Measurements from ENCODE around the gene CHRDL2.

CHRDL2 gene

DNA sequence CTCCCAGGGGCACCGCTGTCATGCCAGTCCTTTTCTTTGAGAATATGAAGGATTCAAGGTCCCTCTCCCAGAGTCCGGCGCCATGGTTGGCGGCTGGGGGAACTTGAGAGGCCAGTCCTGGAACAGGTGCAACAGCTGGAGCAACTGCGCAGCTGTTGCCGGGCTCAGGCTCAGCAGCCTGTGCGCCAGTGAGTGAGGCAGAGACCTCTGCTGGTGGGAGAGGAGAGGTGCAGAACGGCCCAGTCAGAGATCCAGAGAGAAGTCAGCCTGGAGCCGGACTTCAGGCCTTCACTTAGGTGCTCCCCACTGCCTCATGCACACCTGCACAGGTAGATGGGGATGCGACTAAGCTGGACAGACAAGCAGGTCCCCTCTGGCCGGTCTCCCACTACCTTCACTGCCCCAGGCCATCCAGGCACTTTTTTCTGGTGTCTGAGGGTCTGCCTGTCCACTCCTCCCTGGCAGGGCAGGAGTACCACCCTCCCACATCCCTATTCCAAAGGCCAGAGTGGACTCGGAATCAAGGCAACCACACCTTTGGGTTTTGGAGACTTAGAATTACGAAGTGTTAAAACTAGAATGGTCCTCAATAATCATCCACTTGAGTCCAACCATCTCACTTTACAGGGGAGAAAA lies 4.6 kb downstream of the CHRDL2 start:
- ChIA-PET CTCF (interaction anchor here (0.6 to 3.8 kb wide), 10 partner anchors 12 to 117 kb away, joined by 3 to 30 read pairs (median 6); no protein-coding TSS in a partner anchor), POLR2A (no interaction called here)

DNA sequence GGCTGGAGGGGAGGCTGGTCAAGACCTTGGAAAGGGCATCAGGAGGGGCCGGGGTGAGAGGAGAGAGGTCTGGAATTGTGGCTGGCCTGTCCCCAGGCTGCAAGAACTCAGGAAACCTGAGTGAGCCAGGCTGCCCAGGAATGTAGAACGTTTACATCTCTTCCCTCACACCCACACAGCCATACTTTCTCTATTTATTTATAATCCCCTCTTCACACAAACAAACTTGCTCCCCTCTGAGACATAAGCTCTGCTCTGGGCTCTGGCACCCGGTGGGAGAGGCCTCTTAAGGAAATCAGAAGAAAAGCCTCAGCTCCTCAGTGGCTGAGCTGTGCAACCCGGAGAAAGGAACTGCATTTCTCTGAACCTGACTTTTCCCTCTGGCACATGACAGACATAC lies 5.5 kb downstream of the CHRDL2 start:
- CTCF ChIA-PET, result interaction anchor here (0.6 to 3.8 kb wide), 9 partner anchors 12 to 55 kb away, joined by 3 to 30 read pairs (median 7); no protein-coding TSS in a partner anchor
- no peak for DNase-seq (ENCODE audit: extremely low spot score)
- TF ChIP-seq LEF1 (IDR thresholded peaks at IDR 0.05; ENCODE audit: borderline replicate concordance), result no peak
- TF ChIP-seq TARDBP (IDR thresholded peaks at IDR 0.05), result no peak
- TF ChIP-seq FOXM1 (IDR thresholded peaks at IDR 0.05; ENCODE audit: borderline replicate concordance), result no peak
- no peak for TF ChIP-seq CTBP1 (IDR thresholded peaks at IDR 0.05; ENCODE audit: borderline replicate concordance)
- no peak for TF ChIP-seq HDGF (IDR thresholded peaks at IDR 0.05; ENCODE audit: borderline replicate concordance)
- TF ChIP-seq SP1 (IDR thresholded peaks at IDR 0.05), result no peak
- TF ChIP-seq, protein P1, sequence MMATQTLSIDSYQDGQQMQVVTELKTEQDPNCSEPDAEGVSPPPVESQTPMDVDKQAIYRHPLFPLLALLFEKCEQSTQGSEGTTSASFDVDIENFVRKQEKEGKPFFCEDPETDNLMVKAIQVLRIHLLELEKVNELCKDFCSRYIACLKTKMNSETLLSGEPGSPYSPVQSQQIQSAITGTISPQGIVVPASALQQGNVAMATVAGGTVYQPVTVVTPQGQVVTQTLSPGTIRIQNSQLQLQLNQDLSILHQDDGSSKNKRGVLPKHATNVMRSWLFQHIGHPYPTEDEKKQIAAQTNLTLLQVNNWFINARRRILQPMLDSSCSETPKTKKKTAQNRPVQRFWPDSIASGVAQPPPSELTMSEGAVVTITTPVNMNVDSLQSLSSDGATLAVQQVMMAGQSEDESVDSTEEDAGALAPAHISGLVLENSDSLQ (IDR thresholded peaks at IDR 0.05), result no peak
- no peak for TF ChIP-seq NFRKB (IDR thresholded peaks at IDR 0.05)
- TF ChIP-seq BHLHE40 (IDR thresholded peaks at IDR 0.05; ENCODE audit: borderline replicate concordance), result no peak
- TF ChIP-seq SUZ12 (IDR thresholded peaks at IDR 0.05), result no peak
- POLR2A ChIA-PET, result no interaction called here

More for the DNA sequence above, 4.6 kb downstream of the CHRDL2 start:
- TF ChIP-seq SUZ12 (IDR thresholded peaks at IDR 0.05), result no peak
- no peak for TF ChIP-seq FOXM1 (IDR thresholded peaks at IDR 0.05; ENCODE audit: borderline replicate concordance)
- no peak for TF ChIP-seq FOXA1 (IDR thresholded peaks at IDR 0.05)
- TF ChIP-seq ZNF384 (IDR thresholded peaks at IDR 0.05), result no peak
- DNase-seq (ENCODE audit: extremely low spot score), result peak; percentile 86

DNA sequence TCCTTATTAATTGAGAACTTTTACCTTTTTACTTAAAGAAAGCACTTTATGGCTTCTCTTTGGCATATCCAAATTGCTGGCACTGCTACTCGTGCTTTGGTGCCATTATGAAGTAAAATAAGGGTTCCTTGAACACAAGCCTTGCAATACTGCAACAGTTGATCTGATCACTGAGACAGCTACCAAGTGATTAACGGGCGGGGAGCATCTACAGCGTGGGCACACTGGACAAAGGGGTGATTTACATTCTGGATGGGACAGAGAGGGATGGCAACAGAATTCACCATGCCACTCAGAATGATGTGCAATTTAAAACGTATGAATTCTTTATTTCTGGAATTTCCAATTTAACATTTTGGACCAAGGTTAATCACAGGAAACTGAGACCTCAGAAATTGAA lies 7.7 kb downstream of the CHRDL2 start:
- TF ChIP-seq CTBP1 (IDR thresholded peaks at IDR 0.05; ENCODE audit: borderline replicate concordance) (no peak), FOXA1 (IDR thresholded peaks at IDR 0.05) (no peak), ZNF384 (IDR thresholded peaks at IDR 0.05) (no peak), NFRKB (IDR thresholded peaks at IDR 0.05) (no peak), SP1 (IDR thresholded peaks at IDR 0.05) (no peak), BHLHE40 (IDR thresholded peaks at IDR 0.05; ENCODE audit: borderline replicate concordance) (no peak), SUZ12 (IDR thresholded peaks at IDR 0.05) (no peak), L3MBTL2 (conservative IDR thresholded peaks at IDR 0.05) (no peak), LEF1 (IDR thresholded peaks at IDR 0.05; ENCODE audit: borderline replicate concordance) (no peak), HDGF (IDR thresholded peaks at IDR 0.05; ENCODE audit: borderline replicate concordance) (no peak), ARNT (IDR thresholded peaks at IDR 0.05) (no peak), FOXK2 (IDR thresholded peaks at IDR 0.05) (no peak), TARDBP (IDR thresholded peaks at IDR 0.05) (no peak), ELF4 (IDR thresholded peaks at IDR 0.05) (no peak), FOXM1 (IDR thresholded peaks at IDR 0.05; ENCODE audit: borderline replicate concordance) (no peak)
- TF ChIP-seq, protein P1 (IDR thresholded peaks at IDR 0.05), result no peak
- CTCF ChIA-PET, result interaction anchor here (1.1 kb wide), 1 partner anchor 11 kb away, joined by 3 read pairs; no protein-coding TSS in a partner anchor
- POLR2A ChIA-PET, result no interaction called here
- no peak for DNase-seq (ENCODE audit: extremely low spot score)

DNA sequence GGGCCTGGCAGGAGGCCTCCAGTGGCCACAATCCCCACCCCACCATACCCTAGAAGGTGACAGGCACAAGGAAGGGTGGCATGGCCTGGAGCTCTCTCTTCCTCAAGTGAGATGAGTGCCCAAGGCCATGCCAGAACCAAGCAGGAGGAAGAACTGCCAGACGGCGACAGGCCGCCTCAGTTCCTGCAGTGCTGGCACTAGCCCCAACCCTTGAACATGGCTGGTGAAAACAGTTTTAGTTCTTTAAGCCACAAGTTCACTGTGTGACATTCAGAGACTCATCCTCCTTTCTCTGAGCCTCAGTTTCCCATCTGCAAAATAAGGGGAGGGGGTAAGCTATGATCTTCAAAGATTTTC lies 9.8 kb downstream of the CHRDL2 start:
- no peak for DNase-seq (ENCODE audit: extremely low spot score)
- CTCF ChIA-PET, result interaction anchor here (0.6 to 1.6 kb wide), 2 partner anchors 20 to 549 kb away, joined by 3 read pairs; no protein-coding TSS in a partner anchor
- TF ChIP-seq HDGF (IDR thresholded peaks at IDR 0.05; ENCODE audit: borderline replicate concordance), result no peak
- TF ChIP-seq, protein P1 (IDR thresholded peaks at IDR 0.05), result no peak
- TF ChIP-seq LEF1 (IDR thresholded peaks at IDR 0.05; ENCODE audit: borderline replicate concordance), result no peak
- TF ChIP-seq SUZ12 (IDR thresholded peaks at IDR 0.05), result no peak
- TF ChIP-seq TARDBP (IDR thresholded peaks at IDR 0.05), result no peak
- TF ChIP-seq FOXA1 (IDR thresholded peaks at IDR 0.05), result no peak
- TF ChIP-seq SP1 (IDR thresholded peaks at IDR 0.05), result no peak
- TF ChIP-seq ARNT (IDR thresholded peaks at IDR 0.05), result no peak
- no peak for TF ChIP-seq ZNF384 (IDR thresholded peaks at IDR 0.05)
- POLR2A ChIA-PET, result no interaction called here

DNA sequence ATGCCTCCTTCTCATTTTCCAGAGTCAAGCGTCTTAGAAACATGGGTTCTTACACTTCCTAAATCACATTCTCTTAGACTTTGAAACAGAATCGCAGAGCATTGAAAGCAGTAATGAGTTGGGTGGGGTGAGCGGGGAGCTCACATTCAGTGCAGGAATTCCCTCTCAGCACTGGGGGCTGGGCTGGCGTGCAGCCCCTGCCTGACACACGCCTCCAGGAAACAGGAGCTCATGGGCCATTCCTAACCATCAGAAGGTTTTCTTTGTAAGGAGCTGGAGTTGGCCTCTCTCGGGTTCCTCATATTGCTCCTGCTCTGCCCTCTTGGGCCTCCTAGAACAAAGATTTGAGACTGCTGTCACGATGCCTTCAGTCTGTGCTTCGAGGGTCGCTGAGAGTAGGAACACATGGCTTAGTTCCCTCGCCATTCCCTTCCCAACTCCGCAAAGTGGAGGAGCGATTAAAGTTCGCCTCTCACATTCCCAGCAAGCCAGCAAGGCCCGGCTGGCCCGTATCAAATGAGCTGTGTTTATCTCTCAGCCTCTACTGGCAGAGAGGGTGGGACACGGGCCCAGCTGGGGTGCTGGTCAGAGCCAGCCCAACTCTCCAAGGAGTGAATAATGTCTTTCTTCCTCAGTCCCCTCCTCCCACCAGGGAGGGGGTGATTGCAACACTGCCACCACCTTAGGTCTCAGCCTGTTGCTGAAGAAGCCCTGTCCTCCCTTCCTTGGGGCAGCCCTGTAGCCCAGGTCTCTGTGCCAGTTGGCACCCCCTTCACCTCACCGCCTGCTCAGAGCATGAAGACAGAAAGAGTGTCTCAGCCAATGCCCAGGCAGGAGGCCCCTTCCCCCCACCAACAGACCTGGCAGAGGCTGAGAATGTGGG lies 10.4 kb downstream of the CHRDL2 start:
- ChIA-PET CTCF (interaction anchor here (0.6 to 1.6 kb wide), 4 partner anchors 18 to 550 kb away, joined by 3 to 9 read pairs (median 4); no protein-coding TSS in a partner anchor), POLR2A (interaction anchor here (1.4 kb wide), 1 partner anchor 29 kb away, joined by 3 read pairs; no protein-coding TSS in a partner anchor)
- DNase-seq (ENCODE audit: extremely low spot score), result no peak
- TF ChIP-seq LEF1 (IDR thresholded peaks at IDR 0.05; ENCODE audit: borderline replicate concordance) (no peak), L3MBTL2 (conservative IDR thresholded peaks at IDR 0.05) (no peak), ZNF384 (IDR thresholded peaks at IDR 0.05) (no peak), FOXA1 (IDR thresholded peaks at IDR 0.05) (no peak), CTBP1 (IDR thresholded peaks at IDR 0.05; ENCODE audit: borderline replicate concordance) (no peak)

DNA sequence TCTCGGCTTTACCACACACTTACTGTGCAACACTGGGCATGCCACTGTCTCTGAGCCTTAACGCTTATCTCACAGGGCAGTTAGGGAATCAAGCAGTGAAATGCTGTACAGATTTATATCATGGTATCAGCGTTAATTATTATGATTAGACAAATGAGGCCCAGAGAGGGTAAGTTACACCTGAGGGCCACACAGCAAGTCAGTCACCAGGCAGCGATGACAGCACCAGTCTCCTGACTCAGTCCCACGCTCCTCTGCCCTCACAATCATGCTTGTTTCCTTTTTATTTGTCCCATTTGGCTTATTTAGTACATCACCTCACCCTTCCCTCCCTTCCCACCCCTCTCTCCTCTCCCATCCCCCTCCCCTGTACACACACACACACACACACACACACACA lies 12.2 kb downstream of the CHRDL2 start:
- ChIA-PET POLR2A (no interaction called here), CTCF (no interaction called here)
- TF ChIP-seq ZNF384 (IDR thresholded peaks at IDR 0.05) (no peak), CTBP1 (IDR thresholded peaks at IDR 0.05; ENCODE audit: borderline replicate concordance) (no peak), BHLHE40 (IDR thresholded peaks at IDR 0.05; ENCODE audit: borderline replicate concordance) (no peak), TARDBP (IDR thresholded peaks at IDR 0.05) (no peak), NFRKB (IDR thresholded peaks at IDR 0.05) (no peak), SUZ12 (IDR thresholded peaks at IDR 0.05) (no peak), L3MBTL2 (conservative IDR thresholded peaks at IDR 0.05) (no peak)
- no peak for DNase-seq (ENCODE audit: extremely low spot score)
